GM19240 (cell line): ENCODE measurements around the gene WDR26.
"Not testable (repeated sequence)": the region's sequence is repeated elsewhere in the genome, so short reads cannot be mapped to it uniquely, and the experiment has no call there.

Experiments
- DNase-seq: peaks from one replicate; pipeline ENCODE4 v3.0.0; 2011; ENCODE audit warnings: low spot score; ENCODE audit not compliant: insufficient read length

WDR26 gene

GRCh38 chr1:224433701-224434672, 610 bp downstream of the WDR26 start:
- DNase-seq, result no peak

GRCh38 chr1:224433041-224433691, 1.4 kb downstream of the WDR26 start:
- DNase-seq, result no peak

- no peak for DNase-seq
Observed at GRCh38 chr1:224432672-224433040, 1.9 kb downstream of the WDR26 start.

- no peak for DNase-seq
Observed at GRCh38 chr1:224432146-224432545, 2.5 kb downstream of the WDR26 start.

- DNase-seq, result no peak
Observed at GRCh38 chr1:224431726-224432125, 2.9 kb downstream of the WDR26 start.

GRCh38 chr1:224430511-224431113, 4.0 kb downstream of the WDR26 start:
- DNase-seq, result peak; percentile 38

GRCh38 chr1:224429616-224430326, 4.8 kb downstream of the WDR26 start:
- DNase-seq, result no peak

GRCh38 chr1:224428713-224429112, 5.9 kb downstream of the WDR26 start:
- not testable (repeated sequence) for DNase-seq

- no peak for DNase-seq
Observed at GRCh38 chr1:224427346-224427745, 7.3 kb downstream of the WDR26 start.

- DNase-seq, result not testable (repeated sequence)
Observed at GRCh38 chr1:224426869-224427268, 7.7 kb downstream of the WDR26 start.

GRCh38 chr1:224425279-224425884, 9.2 kb downstream of the WDR26 start:
- no peak for DNase-seq

GRCh38 chr1:224420106-224420505, 14.5 kb downstream of the WDR26 start:
- no peak for DNase-seq

GRCh38 chr1:224411766-224412165, 22.8 kb downstream of the WDR26 start:
- DNase-seq, result no peak

- DNase-seq, result no peak
Observed at GRCh38 chr1:224408294-224408590, 26.4 kb downstream of the WDR26 start.

GRCh38 chr1:224407571-224408293, 26.9 kb downstream of the WDR26 start:
- no peak for DNase-seq

GRCh38 chr1:224406216-224406615, 28.4 kb downstream of the WDR26 start:
- DNase-seq, result no peak

- no peak for DNase-seq
Observed at GRCh38 chr1:224405604-224405970, 29.0 kb downstream of the WDR26 start.

- no peak for DNase-seq
Observed at GRCh38 chr1:224404916-224405603, 29.5 kb downstream of the WDR26 start.

GRCh38 chr1:224402472-224403036, 32.0 kb downstream of the WDR26 start:
- no peak for DNase-seq

- DNase-seq, result no peak
Observed at GRCh38 chr1:224399887-224400286, 34.7 kb downstream of the WDR26 start.
